GM12878 (cell line): ENCODE measurements around the gene PMF1. TPM values are rescaled to one million over a fixed set of nuclear protein-coding genes. Genes with fewer than 3 reads are reported as not detected.

ENCODE experiments used
- ATAC-seq: fragments of 200-7000 bp; cut with Tn5 transposase; 3 replicates; pipeline ENCODE4 v1.9.1; 2020; ENCODE audit warnings: mild to moderate bottlenecking, moderate library complexity
- BruUV-seq: library from RNA; stranded (reverse); fragments of 400-500 nt; replicated peaks from 2 replicates; lab custom pipeline; 2021; lab: Mats Ljungman, UMichigan
- CTCF ChIA-PET: fragments of 300-600 bp; sonication (Branson Sonifier 250); formaldehyde crosslinking; extraction: SDS; loops from one replicate; lab custom pipeline; 2021; ENCODE audit warnings: inconsistent platforms; lab: Yijun Ruan, JAX
- POLR2A ChIA-PET: fragments of 350-600 bp; formaldehyde crosslinking; extraction: SDS; loops from one replicate; lab custom pipeline; 2021; ENCODE audit warnings: inconsistent platforms; lab: Charles Lee
- RAD21 ChIA-PET: fragments of 300-600 bp; sonication (Branson Sonifier 250); formaldehyde crosslinking; loops from one replicate; lab custom pipeline; 2023; ENCODE audit warnings: antibody characterized with exemption; ENCODE audit not compliant: unreplicated experiment; lab: Charles Lee
- SMC1A ChIA-PET: fragments of 300-600 bp; sonication (Branson Sonifier 250); formaldehyde crosslinking; loops from one replicate; lab custom pipeline; 2023; ENCODE audit not compliant: unreplicated experiment, uncharacterized antibody; lab: Charles Lee
- DNase-seq: peaks from one replicate; pipeline ENCODE4 v3.0.0-alpha.2; 2011; ENCODE audit warnings: low read depth, low spot score
- FAIRE-seq: peaks from 3 replicates; lab custom pipeline; 2011; peaks lifted over from hg19 to GRCh38; lab: Jason Lieb, UNC
- H2AFZ ChIP-seq: 2 replicates; pipeline ENCODE4 v1.6.0; 2011; ENCODE audit warnings: low read depth, low read length, control low read depth; ENCODE audit not compliant: control insufficient read depth
- H3K27ac ChIP-seq: 2 replicates; pipeline ENCODE4 v1.5.1; 2011; ENCODE audit warnings: control low read depth; ENCODE audit not compliant: control insufficient read depth, insufficient read depth
- H3K27me3 ChIP-seq, 2 experiments: replicated peaks in 1 of 2; 2 replicates each; pipeline versions ENCODE4 v1.6.0 to v1.6.1; 2011; ENCODE audit warnings: low read length in 1 of 2; ENCODE audit not compliant: control insufficient read depth in 2 of 2, insufficient read depth in 2 of 2
- H3K36me3 ChIP-seq, 2 experiments: 2 replicates each; pipeline ENCODE4 v1.5.1; 2011; ENCODE audit warnings: low read length in 1 of 2; ENCODE audit not compliant: control insufficient read depth in 2 of 2, insufficient read depth in 2 of 2
- H3K4me1 ChIP-seq: 2 replicates; pipeline ENCODE4 v1.6.1; 2011; ENCODE audit warnings: mild to moderate bottlenecking, low read length, moderate library complexity, mixed read lengths; ENCODE audit not compliant: control insufficient read depth, insufficient read depth
- H3K4me2 ChIP-seq: 2 replicates; pipeline ENCODE4 v1.6.0; 2011; ENCODE audit warnings: control low read depth; ENCODE audit not compliant: control insufficient read depth, insufficient read depth
- H3K4me3 ChIP-seq: fragments of 200-600 bp; sonication (generic); 2 replicates; pipeline ENCODE4 v1.5.1; 2016
- H3K79me2 ChIP-seq: 2 replicates; pipeline ENCODE4 v1.6.0; 2011; ENCODE audit warnings: low read length; ENCODE audit not compliant: control insufficient read depth, insufficient read depth
- H3K9ac ChIP-seq: 2 replicates; pipeline ENCODE4 v1.8.0; 2011; ENCODE audit warnings: low read length, control low read depth, mixed read lengths; ENCODE audit not compliant: control insufficient read depth, insufficient read depth
- H3K9me3 ChIP-seq: replicated peaks from 3 replicates; pipeline ENCODE4 v1.5.1; 2011; ENCODE audit warnings: mild to moderate bottlenecking, low read length; ENCODE audit not compliant: control insufficient read depth, insufficient read depth
- H4K20me1 ChIP-seq: 2 replicates; pipeline ENCODE4 v1.6.0; 2011; ENCODE audit not compliant: control insufficient read depth, insufficient read depth
- CREB1 ChIP-seq: IDR thresholded peaks from 2 replicates; pipeline ENCODE4 v1.6.1; 2012; ENCODE audit warnings: low read depth, mild to moderate bottlenecking, inconsistent platforms
- EED ChIP-seq: sonication (generic); IDR thresholded peaks from 2 replicates; pipeline ENCODE4 v1.6.1; 2016; ENCODE audit warnings: antibody characterized with exemption, low read depth
- MTA3 ChIP-seq: IDR thresholded peaks from 2 replicates; pipeline ENCODE4 v1.6.1; 2012; ENCODE audit warnings: low read length, inconsistent platforms, borderline replicate concordance
- PAX5 ChIP-seq: IDR thresholded peaks from 2 replicates; pipeline ENCODE4 v1.6.1; 2011; ENCODE audit warnings: low read depth, low read length, borderline replicate concordance
- POLR2AphosphoS2 ChIP-seq: IDR thresholded peaks from 2 replicates; pipeline ENCODE4 v1.6.1; 2011; ENCODE audit warnings: low read depth, mild to moderate bottlenecking, low read length, improper control_type of control experiment, moderate library complexity
- RBBP5 ChIP-seq: fragments of 200-600 bp; sonication (generic); conservative IDR thresholded peaks from 2 replicates; pipeline ENCODE4 v1.6.1; 2016
- RCOR1 ChIP-seq: conservative IDR thresholded peaks from 2 replicates; pipeline ENCODE4 v1.6.1; 2012; ENCODE audit warnings: low read depth, low read length, improper control_type of control experiment
- RFX5 ChIP-seq: IDR thresholded peaks from 2 replicates; pipeline ENCODE4 v1.6.1; 2011; ENCODE audit warnings: low read depth, low read length, improper control_type of control experiment
- STAT1 ChIP-seq: fragments of 450-650 bp; conservative IDR thresholded peaks from 2 replicates; pipeline ENCODE4 v1.6.1; 2014; ENCODE audit warnings: antibody characterized with exemption, mild to moderate bottlenecking
- WGBS: methylation state at CpG from one replicate; pipeline ENCODE4 v1.1.6; 2016; ENCODE audit warnings: low lambda C conversion rate; ENCODE audit not compliant: insufficient replicate concordance, insufficient coverage; ENCODE audit errors: missing lambda C conversion rate; 5-methylcytosine and 5-hydroxymethylcytosine counted together
- in situ Hi-C: fragments of 300-500 bp; cut with MboI; formaldehyde crosslinking; loops from 9 replicates; pipeline ENCODE4 v1.14.3; 2018; ENCODE audit warnings: mixed read lengths
- intact Hi-C: fragments of 100-400 bp; cut with micrococcal nuclease; formaldehyde crosslinking; loops from one replicate; pipeline ENCODE4 v1.14.2; 2022; ENCODE audit not compliant: unreplicated experiment
- polyA plus RNA-seq, 11 experiments: library from polyadenylated mRNA; depleted of rRNA in 4 of 11; unstranded in 6 of 11; stranded (reverse) in 5 of 11; fragments of >200 nt; fragmentation: Nextera tagmentation in 4 of 11; fragmentation: Illumina TruSeq in 1 of 11; extraction: Ambion mirVana in 4 of 11; extraction: Trizol in 1 of 11; gene quantifications; 1 replicate in 1 of 11; 2 replicates in 10 of 11; pipeline versions ENCODE4 v1.2.1 to v1.2.3, GENCODE V29; 2011 to 2016; ENCODE audit warnings: inconsistent platforms in 2 of 11, missing spikeins in 2 of 11, low read depth in 1 of 11
- total RNA-seq, 4 experiments: library from RNA; depleted of rRNA in 3 of 4; stranded (reverse); fragments of >200 nt in 3 of 4; fragmentation: Illumina TruSeq in 1 of 4; extraction: Trizol in 1 of 4; gene quantifications; 2 replicates each; pipeline versions ENCODE4 v1.2.1 to v1.2.3, GENCODE V29; 2013 to 2021

PMF1 gene
- total and polyA plus RNA-seq, 10 of the 15 experiments (the other 5 are each of a cell fraction or from before 2014, with no cell fraction given), result 6.7 to 105 (median 67.3) TPM

DNA sequence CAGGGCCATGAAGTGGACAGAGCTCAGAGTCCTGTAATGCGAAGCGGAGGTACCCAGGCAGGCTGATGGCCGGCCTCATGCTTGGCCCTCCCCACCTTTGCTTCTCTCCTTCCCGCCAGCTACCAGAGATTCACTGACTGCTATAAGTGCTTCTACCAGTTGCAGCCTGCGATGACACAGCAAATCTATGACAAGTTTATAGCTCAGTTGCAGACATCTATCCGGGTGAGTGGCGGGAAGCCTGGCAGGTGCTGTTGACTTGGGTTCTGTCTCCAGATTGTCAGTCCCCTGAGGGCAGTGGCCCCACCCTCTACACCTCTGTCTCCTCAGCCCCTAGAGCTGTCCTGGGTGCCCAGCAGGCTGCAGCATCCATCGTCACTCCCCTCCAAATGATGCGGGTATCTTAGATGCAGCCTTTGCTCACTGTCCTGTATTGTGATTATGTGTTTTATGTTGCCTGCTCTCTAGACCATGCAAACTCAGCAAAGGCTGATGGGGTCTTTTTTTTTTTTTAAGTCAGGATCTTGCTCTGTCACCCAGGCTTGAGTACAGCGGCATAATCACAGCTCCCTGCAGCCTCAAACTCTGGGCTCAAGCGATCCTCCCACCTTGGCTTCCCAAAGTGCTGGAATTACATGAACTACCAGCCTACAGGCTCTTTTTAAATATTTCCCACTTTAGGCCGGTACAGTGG, 19.5 kb downstream of the PMF1 start:
- FAIRE-seq (no peak), DNase-seq (no peak), ATAC-seq (no peak)
- Histone ChIP-seq H2AFZ (no peak overlapping the region), H3K79me2 (no peaks in the 10 kb centered on the region), H3K4me2 (no peak overlapping the region), H3K27ac (no peak overlapping the region), H3K4me3 (no peak overlapping the region), H3K27me3 (no peaks in the 10 kb centered on the region), H3K9ac (no peak overlapping the region), H3K36me3 (peaks cover 4 to 14% of the 10 kb centered on the region in 2 experiments), H4K20me1 (no peaks in the 10 kb centered on the region), H3K9me3 (no peaks in the 10 kb centered on the region), H3K4me1 (peaks cover 12% of the 10 kb centered on the region)
- RAD21 ChIA-PET, result interaction anchor here (0.9 kb wide), 1 partner anchor 87 kb away, joined by 3 read pairs; no protein-coding TSS in a partner anchor
- no TSS peak for BruUV-seq
- SMC1A ChIA-PET, result interaction anchor here (1.3 to 1.9 kb wide), 3 partner anchors 9 to 85 kb away, joined by 3 to 5 read pairs (median 4); partner anchors contain the start of gene BGLAP
- CTCF ChIA-PET, result interaction anchor here (0.6 to 1.6 kb wide), 3 partner anchors 86 to 175 kb away, joined by 3 to 7 read pairs (median 5); no protein-coding TSS in a partner anchor
- 96% methylated on average over 12 of the region's 12 CpGs for WGBS
- intact Hi-C loops (no loop called here), in situ Hi-C loops (no loop called here)
- POLR2A ChIA-PET, result interaction anchor here (0.6 to 1.2 kb wide), 7 partner anchors 35 to 535 kb away, joined by 3 to 4 read pairs (median 3); partner anchors contain the start of genes PRCC and TMEM79
- TF ChIP-seq MTA3 (no peak), RFX5 (no peak), RBBP5 (no peak), RCOR1 (no peak), POLR2AphosphoS2 (no peak), EED (no peak), CREB1 (no peak), PAX5 (no peak), STAT1 (no peak)
